Astrocyte of the spinal cord (primary cell): Measurements from ENCODE around the gene ANKRD13B.

Experiments used
- DNase-seq: peaks from one replicate; pipeline ENCODE4 v3.0.0; 2011; ENCODE audit warnings: low read depth, low spot score
- H3K4me3 ChIP-seq: 2 replicates; pipeline ENCODE4 v1.5.1; 2011; ENCODE audit warnings: low read depth, mild to moderate bottlenecking, low read length, moderate library complexity
- in situ Hi-C: cut with HindIII; loops from 2 replicates; pipeline ENCODE4 v1.10.0; 2017; ENCODE audit warnings: low sequenced_read_pairs
- TF ChIP-seq, protein P1 (sequence below): IDR thresholded peaks from 2 replicates; pipeline ENCODE4 v1.5.1; 2012; ENCODE audit warnings: low read depth, mild to moderate bottlenecking, low read length, inconsistent platforms

ANKRD13B gene

DNA sequence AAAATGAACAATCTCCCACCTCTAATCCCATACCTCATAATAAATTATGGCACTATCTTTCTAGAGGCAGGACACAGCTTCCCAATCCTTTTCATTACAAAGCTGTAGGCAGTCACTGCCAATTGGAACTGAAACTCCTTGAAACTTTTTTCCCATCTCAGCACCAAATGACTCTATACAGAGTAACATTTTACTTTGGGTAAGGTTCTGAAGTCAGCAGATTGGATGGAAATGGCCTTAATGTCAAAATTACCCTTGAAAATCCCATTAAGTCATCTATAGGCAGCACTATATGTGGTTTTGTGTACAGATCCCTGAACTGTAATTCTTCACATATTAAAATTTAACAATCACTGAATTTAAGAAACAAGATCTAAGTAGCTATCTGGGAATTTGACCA, 60.0 kb downstream of the ANKRD13B start:
- TF ChIP-seq, protein P1, sequence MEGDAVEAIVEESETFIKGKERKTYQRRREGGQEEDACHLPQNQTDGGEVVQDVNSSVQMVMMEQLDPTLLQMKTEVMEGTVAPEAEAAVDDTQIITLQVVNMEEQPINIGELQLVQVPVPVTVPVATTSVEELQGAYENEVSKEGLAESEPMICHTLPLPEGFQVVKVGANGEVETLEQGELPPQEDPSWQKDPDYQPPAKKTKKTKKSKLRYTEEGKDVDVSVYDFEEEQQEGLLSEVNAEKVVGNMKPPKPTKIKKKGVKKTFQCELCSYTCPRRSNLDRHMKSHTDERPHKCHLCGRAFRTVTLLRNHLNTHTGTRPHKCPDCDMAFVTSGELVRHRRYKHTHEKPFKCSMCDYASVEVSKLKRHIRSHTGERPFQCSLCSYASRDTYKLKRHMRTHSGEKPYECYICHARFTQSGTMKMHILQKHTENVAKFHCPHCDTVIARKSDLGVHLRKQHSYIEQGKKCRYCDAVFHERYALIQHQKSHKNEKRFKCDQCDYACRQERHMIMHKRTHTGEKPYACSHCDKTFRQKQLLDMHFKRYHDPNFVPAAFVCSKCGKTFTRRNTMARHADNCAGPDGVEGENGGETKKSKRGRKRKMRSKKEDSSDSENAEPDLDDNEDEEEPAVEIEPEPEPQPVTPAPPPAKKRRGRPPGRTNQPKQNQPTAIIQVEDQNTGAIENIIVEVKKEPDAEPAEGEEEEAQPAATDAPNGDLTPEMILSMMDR, result no peak
- H3K4me3 ChIP-seq, result no peak overlapping the region
- no peak for DNase-seq
- in situ Hi-C loops, result no loop called here

DNA sequence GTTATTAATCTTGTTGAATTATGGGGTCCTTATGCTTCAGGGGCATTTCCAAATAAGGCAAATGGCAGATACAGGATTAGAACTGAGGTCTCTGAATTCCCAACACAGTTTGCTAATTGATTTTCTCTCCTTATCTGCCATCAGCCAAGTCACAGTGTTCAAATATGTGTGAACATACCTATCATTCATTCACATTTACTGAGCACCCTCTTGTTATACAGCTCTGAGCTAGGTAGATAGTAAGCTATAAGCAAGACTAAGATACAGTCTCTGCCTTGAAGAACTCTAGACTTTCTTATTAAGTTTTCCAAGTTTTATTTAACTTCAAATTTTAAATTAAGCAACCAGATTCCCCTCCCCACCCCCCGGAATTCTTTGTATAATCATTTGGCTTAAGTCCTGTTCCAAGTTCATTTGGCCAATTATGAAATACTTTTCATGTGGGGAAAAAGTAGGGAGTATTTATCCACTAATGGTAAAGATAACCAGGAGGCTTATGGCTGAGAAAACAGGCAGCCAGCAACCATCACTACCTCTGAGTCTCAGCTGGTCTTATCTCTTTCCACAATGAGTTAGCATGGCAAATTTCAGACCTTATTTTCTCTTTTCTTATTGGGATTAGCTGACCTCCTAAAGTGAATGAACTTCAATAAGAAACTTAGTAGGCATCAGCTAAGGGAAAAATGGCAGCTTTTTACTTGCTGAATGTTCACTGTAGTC, 61.2 kb downstream of the ANKRD13B start:
- no peak for DNase-seq
- TF ChIP-seq, protein P1, result no peak
- in situ Hi-C loops, result no loop called here
- H3K4me3 ChIP-seq, result no peak overlapping the region

DNA sequence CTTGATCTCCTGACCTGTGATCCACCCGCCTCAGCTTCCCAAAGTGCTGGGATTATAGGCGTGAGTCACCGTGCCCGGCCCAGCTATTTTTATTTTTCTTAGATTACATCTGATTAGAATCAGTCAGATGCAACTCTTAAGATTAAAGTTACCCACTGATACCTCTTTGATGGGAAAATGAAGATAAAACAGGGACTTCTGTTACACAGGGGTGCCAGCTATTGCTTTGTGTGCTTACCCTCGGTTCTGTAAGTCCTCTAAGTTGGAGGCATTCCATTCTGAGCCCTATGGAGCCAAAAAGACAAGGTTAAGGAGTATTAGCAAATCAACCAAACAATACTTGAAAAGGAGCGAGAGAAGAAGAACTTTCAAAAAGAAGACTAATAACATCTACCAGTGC, 62.4 kb downstream of the ANKRD13B start:
- in situ Hi-C loops, result no loop called here
- no peak overlapping the region for H3K4me3 ChIP-seq
- TF ChIP-seq, protein P1, result no peak
- no peak for DNase-seq

DNA sequence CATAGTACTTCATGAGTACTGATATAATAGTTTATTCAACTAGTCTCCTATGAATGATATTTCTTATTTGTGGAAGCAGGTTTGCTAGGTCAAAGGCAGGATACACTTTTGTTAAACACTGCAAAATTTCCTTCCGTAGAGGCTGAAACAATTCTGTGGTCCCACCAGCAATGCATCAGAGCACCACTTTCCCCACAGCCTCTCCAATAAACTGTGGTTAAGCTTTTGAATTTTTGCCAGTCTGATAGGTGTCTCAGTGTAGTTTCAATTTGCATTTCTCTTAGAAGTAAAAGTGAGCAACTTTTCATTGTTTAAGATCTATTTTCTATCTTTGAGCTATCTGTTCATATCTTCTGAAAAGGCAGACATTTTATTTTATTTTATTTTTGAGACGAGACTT, 66.2 kb downstream of the ANKRD13B start:
- peak; percentile 46 for DNase-seq
- no peak overlapping the region for H3K4me3 ChIP-seq
- TF ChIP-seq, protein P1, result no peak
- in situ Hi-C loops, result no loop called here

DNA sequence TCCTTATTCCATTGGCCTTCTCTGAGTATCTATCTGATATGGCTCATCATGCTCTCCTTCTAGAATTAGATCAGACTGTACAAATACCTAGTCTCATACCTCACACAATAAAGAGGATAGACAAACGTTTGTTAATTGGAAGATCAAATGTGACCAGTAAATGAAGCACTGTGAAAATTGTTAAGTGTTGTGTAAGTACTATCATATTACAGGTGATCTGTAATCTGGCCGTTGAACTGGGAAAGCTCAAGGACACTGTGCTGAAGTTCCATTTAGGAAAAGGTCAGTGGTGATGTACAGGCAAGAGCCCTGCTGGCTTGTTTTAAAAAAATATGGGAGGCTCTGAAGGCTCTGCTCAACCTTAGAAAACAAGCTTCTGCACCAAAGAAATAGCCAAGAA, 68.3 kb downstream of the ANKRD13B start:
- in situ Hi-C loops, result no loop called here
- H3K4me3 ChIP-seq, result no peak overlapping the region
- DNase-seq, result no peak
- TF ChIP-seq, protein P1, result no peak

DNA sequence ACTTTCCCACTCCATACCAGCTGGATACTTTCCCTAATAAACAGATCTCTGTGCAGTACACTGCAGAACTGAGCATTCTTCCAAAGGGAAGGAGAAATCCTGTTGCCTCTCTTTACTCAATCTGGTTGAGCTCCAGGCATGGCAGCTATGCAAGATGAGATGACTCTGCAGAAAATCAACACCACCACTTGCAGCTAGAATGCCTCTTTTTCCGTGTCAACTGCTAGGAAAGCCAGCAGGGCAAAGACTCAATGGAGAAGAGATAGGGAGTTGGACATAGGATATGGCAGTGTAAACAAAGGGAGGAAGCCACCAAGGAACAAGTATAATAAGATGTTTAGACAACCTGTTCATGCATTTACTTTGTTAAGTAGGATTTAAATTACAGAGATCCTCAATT, 70.2 kb downstream of the ANKRD13B start:
- TF ChIP-seq, protein P1, result no peak
- DNase-seq, result no peak
- in situ Hi-C loops, result no loop called here
- no peak overlapping the region for H3K4me3 ChIP-seq
